Activated CD4-positive, alpha-beta T cell treated with anti-CD3 and anti-CD28 coated beads, Interleukin-2, amount 50 U/mL, for 24 hours (primary cell): ENCODE results near the gene TAS2R39.
"Not testable (repeated sequence)": the region's sequence is repeated elsewhere in the genome, so short reads cannot be mapped to it uniquely, and the experiment has no call there.

ENCODE experiments used
- DNase-seq, 2 donors: peaks; one replicate each; pipeline ENCODE4 v3.0.0-alpha.2; 2020; ENCODE audit warnings: low read depth in 1 of 2, low spot score in 1 of 2

TAS2R39 gene

GRCh38 chr7:143183024-143183423 lies at the start of gene TAS2R39:
Gene TAS2R39, plus strand, starts transcription at chr7:143183419. Its CDS starts 0 bp downstream, at chr7:143183419.
- no peak for DNase-seq

GRCh38 chr7:143147070-143147469 lies 36.1 kb upstream of the TAS2R39 start:
- no peak for DNase-seq

GRCh38 chr7:143148050-143148449 lies 35.2 kb upstream of the TAS2R39 start:
- no peak for DNase-seq

GRCh38 chr7:143148651-143149050 lies 34.6 kb upstream of the TAS2R39 start:
- DNase-seq, result no peak

- DNase-seq, result not testable (repeated sequence)
Measured at GRCh38 chr7:143150696-143151095, 32.5 kb upstream of the TAS2R39 start.

- not testable (repeated sequence) for DNase-seq
Measured at GRCh38 chr7:143158617-143159016, 24.6 kb upstream of the TAS2R39 start.

- no peak for DNase-seq
Measured at GRCh38 chr7:143171697-143172096, 11.5 kb upstream of the TAS2R39 start.

- no peak for DNase-seq
Measured at GRCh38 chr7:143172354-143172753, 10.9 kb upstream of the TAS2R39 start.

GRCh38 chr7:143176128-143176527 lies 7.1 kb upstream of the TAS2R39 start:
- no peak for DNase-seq

- DNase-seq, result no peak
Measured at GRCh38 chr7:143177374-143178119, 5.7 kb upstream of the TAS2R39 start.

GRCh38 chr7:143180771-143181170 lies 2.4 kb upstream of the TAS2R39 start:
- not testable (repeated sequence) for DNase-seq

GRCh38 chr7:143181349-143181748 lies 1.9 kb upstream of the TAS2R39 start:
- DNase-seq, result no peak

- no peak for DNase-seq
Measured at GRCh38 chr7:143185551-143185950, 2.3 kb downstream of the TAS2R39 start.

GRCh38 chr7:143188994-143189393 lies 5.8 kb downstream of the TAS2R39 start:
- no peak for DNase-seq

- no peak for DNase-seq
Measured at GRCh38 chr7:143193880-143194279, 10.7 kb downstream of the TAS2R39 start.

- no peak for DNase-seq
Measured at GRCh38 chr7:143199040-143199439, 15.8 kb downstream of the TAS2R39 start.

GRCh38 chr7:143202161-143202560 lies 18.9 kb downstream of the TAS2R39 start:
- no peak for DNase-seq

- DNase-seq, result no peak
Measured at GRCh38 chr7:143203386-143203785, 20.2 kb downstream of the TAS2R39 start.

- DNase-seq, result no peak
Measured at GRCh38 chr7:143205560-143206293, 22.5 kb downstream of the TAS2R39 start.

GRCh38 chr7:143210541-143210940 lies 27.3 kb downstream of the TAS2R39 start:
- DNase-seq, result no peak

- DNase-seq, result not testable (repeated sequence)
Measured at GRCh38 chr7:143213478-143213877, 30.3 kb downstream of the TAS2R39 start.
